AML-193 (cell line): ENCODE data around the gene ONECUT1.

Source experiments
- DNase-seq, 2 experiments: peaks; one replicate each; lab custom pipeline; 2025; lab: John Stamatoyannopoulos, UW

ONECUT1 gene

GRCh38 chr15:52796753-52797520, 6.8 kb upstream of the ONECUT1 start:
- DNase-seq: no peak

GRCh38 chr15:52796228-52796521, 6.0 kb upstream of the ONECUT1 start:
- DNase-seq: no peak

- DNase-seq: no peak
Observed at GRCh38 chr15:52795464-52796227, 5.5 kb upstream of the ONECUT1 start.

GRCh38 chr15:52794665-52795463, 4.7 kb upstream of the ONECUT1 start:
- no peak for DNase-seq

- DNase-seq: no peak
Observed at GRCh38 chr15:52791776-52792175, 1.6 kb upstream of the ONECUT1 start.

GRCh38 chr15:52790941-52791751, 1.0 kb upstream of the ONECUT1 start:
- no peak for DNase-seq

- DNase-seq: no peak
Observed at GRCh38 chr15:52789601-52790168, 451 bp downstream of the ONECUT1 start.

- no peak for DNase-seq
Observed at GRCh38 chr15:52789008-52789600, 1.0 kb downstream of the ONECUT1 start.

- no peak for DNase-seq
Observed at GRCh38 chr15:52788099-52788986, 1.8 kb downstream of the ONECUT1 start.

- DNase-seq: no peak
Observed at GRCh38 chr15:52787549-52788098, 2.5 kb downstream of the ONECUT1 start.

GRCh38 chr15:52787123-52787503, 3.0 kb downstream of the ONECUT1 start:
- DNase-seq: no peak

- no peak for DNase-seq
Observed at GRCh38 chr15:52786436-52787122, 3.6 kb downstream of the ONECUT1 start.

GRCh38 chr15:52785672-52786406, 4.3 kb downstream of the ONECUT1 start:
- DNase-seq: no peak

GRCh38 chr15:52784799-52785671, 5.1 kb downstream of the ONECUT1 start:
- no peak for DNase-seq

- DNase-seq: no peak
Observed at GRCh38 chr15:52783929-52784798, 6.0 kb downstream of the ONECUT1 start.

GRCh38 chr15:52783191-52783829, 6.8 kb downstream of the ONECUT1 start:
- no peak for DNase-seq
